Measurements from ENCODE around the gene SFRP5.

DNA sequence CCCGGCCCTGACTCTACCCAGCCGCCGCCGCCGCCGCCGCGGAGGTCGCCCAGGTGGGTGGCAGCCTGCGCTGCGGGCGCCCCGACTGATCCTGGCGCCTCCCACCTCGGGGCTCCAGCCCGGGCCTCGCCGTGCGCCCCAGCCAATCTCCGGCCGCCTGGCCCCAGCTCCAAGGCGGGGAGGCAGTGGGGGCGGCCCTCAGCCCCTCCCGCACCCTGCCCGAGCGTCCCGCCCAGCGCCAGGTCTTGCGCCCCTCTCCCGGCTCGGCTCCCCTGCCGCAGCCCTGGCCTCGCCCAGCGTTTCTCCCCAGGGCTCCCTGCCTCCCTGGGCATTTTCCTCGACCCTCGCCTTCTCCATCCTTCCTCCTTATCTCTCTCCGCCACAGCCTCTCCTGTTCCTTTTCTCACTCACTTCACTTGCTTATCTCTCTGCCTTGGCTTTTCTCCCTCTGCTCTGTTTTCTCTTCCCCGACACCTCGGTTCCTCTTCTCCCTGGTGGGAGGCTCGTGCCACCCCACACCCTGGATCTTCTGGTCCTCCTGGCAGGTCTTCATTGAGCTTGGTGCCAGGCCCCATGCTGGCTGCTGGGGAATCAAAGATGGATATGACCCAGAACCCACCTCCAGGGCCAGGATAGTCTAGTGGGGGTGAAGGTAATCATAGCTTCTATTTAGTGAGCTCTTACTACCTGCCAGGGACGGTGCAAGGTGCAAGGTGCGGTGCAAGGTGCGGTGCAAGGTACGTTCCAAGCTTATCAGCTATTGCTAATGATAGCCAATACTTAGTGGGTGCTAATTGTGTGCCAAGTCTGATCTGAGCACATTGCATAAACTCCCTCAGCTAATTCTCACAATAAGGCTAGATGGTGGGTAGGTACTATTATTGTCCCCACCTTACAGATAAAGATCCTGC, at the start of gene SFRP5:
- TF ChIP-seq NR2F2 (IDR thresholded peaks at IDR 0.05) (no peak), RXRA (IDR thresholded peaks at IDR 0.05) (no peak)
- TF ChIP-seq, protein P1, sequence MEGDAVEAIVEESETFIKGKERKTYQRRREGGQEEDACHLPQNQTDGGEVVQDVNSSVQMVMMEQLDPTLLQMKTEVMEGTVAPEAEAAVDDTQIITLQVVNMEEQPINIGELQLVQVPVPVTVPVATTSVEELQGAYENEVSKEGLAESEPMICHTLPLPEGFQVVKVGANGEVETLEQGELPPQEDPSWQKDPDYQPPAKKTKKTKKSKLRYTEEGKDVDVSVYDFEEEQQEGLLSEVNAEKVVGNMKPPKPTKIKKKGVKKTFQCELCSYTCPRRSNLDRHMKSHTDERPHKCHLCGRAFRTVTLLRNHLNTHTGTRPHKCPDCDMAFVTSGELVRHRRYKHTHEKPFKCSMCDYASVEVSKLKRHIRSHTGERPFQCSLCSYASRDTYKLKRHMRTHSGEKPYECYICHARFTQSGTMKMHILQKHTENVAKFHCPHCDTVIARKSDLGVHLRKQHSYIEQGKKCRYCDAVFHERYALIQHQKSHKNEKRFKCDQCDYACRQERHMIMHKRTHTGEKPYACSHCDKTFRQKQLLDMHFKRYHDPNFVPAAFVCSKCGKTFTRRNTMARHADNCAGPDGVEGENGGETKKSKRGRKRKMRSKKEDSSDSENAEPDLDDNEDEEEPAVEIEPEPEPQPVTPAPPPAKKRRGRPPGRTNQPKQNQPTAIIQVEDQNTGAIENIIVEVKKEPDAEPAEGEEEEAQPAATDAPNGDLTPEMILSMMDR (IDR thresholded peaks at IDR 0.05; ENCODE audit: low read depth, low read length, missing input control): no peak
